Fibroblast of villous mesenchyme (primary cell): ENCODE measurements around the gene NALCN. TPM values are rescaled to one million over a fixed set of nuclear protein-coding genes. Genes with fewer than 3 reads are reported as not detected.

Source experiments
- DNase-seq: peaks from one replicate; pipeline ENCODE4 v3.0.0-alpha.2; 2010; ENCODE audit warnings: low read depth
- H3K4me3 ChIP-seq: 2 replicates; pipeline ENCODE4 v1.5.1; 2011; ENCODE audit warnings: low read depth, mild to moderate bottlenecking, low read length
- CTCF ChIP-seq: IDR thresholded peaks from 2 replicates; pipeline ENCODE4 v1.5.1; 2012; ENCODE audit warnings: low read depth, mild to moderate bottlenecking, low read length; ENCODE audit not compliant: insufficient read depth
- total RNA-seq: library from RNA; depleted of rRNA; stranded (reverse); fragments of >200 nt; gene quantifications from 2 replicates; pipeline ENCODE4 v1.2.3, GENCODE V29; 2012

The NALCN gene
- total RNA-seq, 1 donor = 1.7 TPM

- peak overlapping the region; percentile 70 for H3K4me3 ChIP-seq
- TF ChIP-seq CTCF = no peak
- peak; percentile 82 for DNase-seq
Observed at GRCh38 chr13:101417043-101417406, 717 bp upstream of the NALCN start.

- H3K4me3 ChIP-seq = peak overlapping the region; percentile 70
- no peak for TF ChIP-seq CTCF
- no peak for DNase-seq
Observed at GRCh38 chr13:101415358-101416174, 742 bp downstream of the NALCN start.

DNA sequence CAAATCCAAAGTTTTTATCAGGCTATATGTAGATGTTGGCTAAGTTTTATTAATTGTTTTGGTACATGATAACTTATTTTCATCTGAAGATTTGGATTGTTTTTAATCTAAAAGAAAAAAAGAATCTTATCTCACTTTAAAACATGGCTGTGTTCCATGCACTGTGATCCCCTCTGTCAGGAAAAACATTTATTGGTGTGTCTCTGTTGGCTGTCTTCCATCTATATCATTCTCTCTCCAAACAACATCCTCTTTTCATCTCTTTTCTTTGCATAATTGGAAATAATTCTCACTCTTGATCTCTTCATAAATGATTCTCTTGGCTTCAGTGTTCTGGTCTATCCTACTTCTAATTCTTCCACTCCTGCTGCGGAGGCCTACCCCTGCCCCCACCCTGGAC, 4.2 kb downstream of the NALCN start:
- no peak for TF ChIP-seq CTCF
- DNase-seq = no peak
- no peak overlapping the region for H3K4me3 ChIP-seq

DNA sequence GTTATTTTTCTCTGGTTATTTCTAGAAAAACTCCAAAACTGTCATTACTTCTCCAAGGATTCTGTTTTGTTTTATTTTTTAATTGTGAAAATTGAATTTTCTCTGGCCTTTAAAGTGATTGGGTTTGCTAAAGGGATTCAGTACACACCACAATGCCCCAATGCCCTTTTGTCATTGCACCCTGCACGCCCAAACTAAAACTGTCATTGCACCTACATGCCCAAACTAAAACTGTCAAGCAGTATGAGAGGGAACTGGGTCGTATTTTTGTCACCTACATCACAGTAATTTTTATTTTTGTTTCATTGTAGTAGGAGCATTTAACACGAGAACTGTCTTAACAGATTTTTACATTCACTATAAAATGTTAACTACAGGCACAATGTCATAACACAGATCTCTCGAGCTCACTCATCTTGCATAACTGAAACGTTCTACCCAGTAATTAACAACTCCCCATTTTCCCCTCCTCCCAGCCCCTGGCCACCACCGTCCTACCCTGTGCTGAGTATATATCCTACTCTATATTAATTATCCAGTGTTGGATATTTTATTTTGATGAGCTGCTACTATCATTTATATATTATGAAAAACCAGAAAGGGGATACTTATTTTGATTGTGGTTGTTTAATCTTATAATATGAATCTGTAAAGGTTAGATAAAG, 7.2 kb downstream of the NALCN start:
- no peak for DNase-seq
- H3K4me3 ChIP-seq = no peak overlapping the region
- no peak for TF ChIP-seq CTCF

- H3K4me3 ChIP-seq = no peak overlapping the region
- no peak for TF ChIP-seq CTCF
- DNase-seq = peak; percentile 26
Observed at GRCh38 chr13:101408154-101408553, 8.2 kb downstream of the NALCN start.

DNA sequence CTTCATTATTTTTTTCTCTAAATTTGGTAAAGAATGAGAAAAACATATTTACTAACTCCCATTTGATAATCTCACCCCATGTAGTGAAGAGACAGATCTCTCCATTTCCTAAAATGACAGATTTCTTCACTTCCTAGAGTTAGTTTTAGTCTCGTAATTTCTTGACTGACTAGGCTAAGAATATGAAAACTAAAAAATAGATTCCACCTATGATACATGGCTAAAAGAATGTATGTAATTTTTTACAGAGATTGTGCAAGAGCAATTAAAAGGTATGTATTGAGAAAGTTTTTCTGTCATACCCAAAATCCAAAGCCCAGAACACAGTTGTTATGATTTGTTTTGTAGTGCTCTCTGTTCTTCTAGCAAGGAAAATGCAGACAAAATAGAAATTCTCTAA, 9.5 kb downstream of the NALCN start:
- no peak for DNase-seq
- no peak for TF ChIP-seq CTCF
- H3K4me3 ChIP-seq = no peak overlapping the region
